ENCODE data around the gene C2orf15.

GRCh38 chr2:99111236-99111635, 30.3 kb upstream of the C2orf15 start:
- TF ChIP-seq CTCF (IDR thresholded peaks at IDR 0.05) (no peak), POLR2A (IDR thresholded peaks at IDR 0.05) (no peak)
